Measurements from ENCODE around the gene BRCA1. TPM values are rescaled to one million over a fixed set of nuclear protein-coding genes. Genes with fewer than 3 reads are reported as not detected.
"Not testable (repeated sequence)": the region's sequence is repeated elsewhere in the genome, so short reads cannot be mapped to it uniquely, and the experiment has no call there.

Gene BRCA1
- total RNA-seq, 1 donor from 2014 or later = 7.9 TPM

GRCh38 chr17:43090022-43090421 is 35.1 kb downstream of the BRCA1 start:
- intact Hi-C loops (cut with DNase I) = no loop called here
- DNase-seq (ENCODE audit: missing footprints) (no peak), ATAC-seq (no peak)

GRCh38 chr17:43085474-43085873 is 39.7 kb downstream of the BRCA1 start:
- intact Hi-C loops (cut with DNase I) = no loop called here
- ATAC-seq = no peak
- DNase-seq (ENCODE audit: missing footprints) = no peak

- DNase-seq (ENCODE audit: missing footprints) = no peak
- intact Hi-C loops (cut with DNase I) = no loop called here
- no peak for ATAC-seq
These were observed 45.4 kb downstream of the BRCA1 start for GRCh38 chr17:43079641-43080302.

- intact Hi-C loops (cut with DNase I) = no loop called here
- no peak for DNase-seq (ENCODE audit: missing footprints)
- ATAC-seq = no peak
These were observed 50.3 kb downstream of the BRCA1 start for GRCh38 chr17:43074869-43075268.

GRCh38 chr17:43070872-43071271 is 54.3 kb downstream of the BRCA1 start:
- DNase-seq (ENCODE audit: missing footprints) (no peak), ATAC-seq (no peak)
- intact Hi-C loops (cut with DNase I) = no loop called here

GRCh38 chr17:43070257-43070656 is 54.9 kb downstream of the BRCA1 start:
- DNase-seq (ENCODE audit: missing footprints) (no peak), ATAC-seq (no peak)
- intact Hi-C loops (cut with DNase I) = no loop called here

GRCh38 chr17:43069368-43069898 is 55.7 kb downstream of the BRCA1 start:
- ATAC-seq = peak; percentile 70
- DNase-seq (ENCODE audit: missing footprints) = no peak
- intact Hi-C loops (cut with DNase I) = no loop called here

GRCh38 chr17:43068570-43069367 is 56.4 kb downstream of the BRCA1 start:
- peak; percentile 72 for ATAC-seq
- intact Hi-C loops (cut with DNase I) = no loop called here

GRCh38 chr17:43062984-43063638 is 62.1 kb downstream of the BRCA1 start:
- intact Hi-C loops (cut with DNase I) = no loop called here
- no peak for ATAC-seq
- no peak for DNase-seq (ENCODE audit: missing footprints)

More at GRCh38 chr17:43068570-43069367, 56.4 kb downstream of the BRCA1 start:
- no peak for DNase-seq (ENCODE audit: missing footprints)

- intact Hi-C loops (cut with DNase I) = no loop called here
- no peak for DNase-seq (ENCODE audit: missing footprints)
- no peak for ATAC-seq
These were observed 69.1 kb downstream of the BRCA1 start for GRCh38 chr17:43056051-43056450.

GRCh38 chr17:43053008-43053407 is 72.2 kb downstream of the BRCA1 start:
- intact Hi-C loops (cut with DNase I); DNase-seq (ENCODE audit: missing footprints); ATAC-seq: not testable (repeated sequence)

- DNase-seq (ENCODE audit: missing footprints) (no peak), ATAC-seq (no peak)
- intact Hi-C loops (cut with DNase I) = no loop called here
These were observed 73.2 kb downstream of the BRCA1 start for GRCh38 chr17:43051969-43052368.

- intact Hi-C loops (cut with DNase I) = no loop called here
- no peak for DNase-seq (ENCODE audit: missing footprints)
- ATAC-seq = no peak
These were observed 81.1 kb downstream of the BRCA1 start for GRCh38 chr17:43044024-43044423.

GRCh38 chr17:43043307-43043706 is 81.9 kb downstream of the BRCA1 start:
- no peak for DNase-seq (ENCODE audit: missing footprints)
- intact Hi-C loops (cut with DNase I) = no loop called here
- no peak for ATAC-seq

GRCh38 chr17:43042025-43042628 is 83.0 kb downstream of the BRCA1 start:
- no peak for ATAC-seq
- no peak for DNase-seq (ENCODE audit: missing footprints)
- intact Hi-C loops (cut with DNase I) = no loop called here

GRCh38 chr17:43040655-43041054 is 84.5 kb downstream of the BRCA1 start:
- intact Hi-C loops (cut with DNase I) = no loop called here
- ATAC-seq (no peak), DNase-seq (ENCODE audit: missing footprints) (no peak)

GRCh38 chr17:43039646-43040045 is 85.5 kb downstream of the BRCA1 start:
- intact Hi-C loops (cut with DNase I) = no loop called here
- no peak for ATAC-seq
- no peak for DNase-seq (ENCODE audit: missing footprints)

- intact Hi-C loops (cut with DNase I) = no loop called here
- ATAC-seq (no peak), DNase-seq (ENCODE audit: missing footprints) (no peak)
These were observed 90.3 kb downstream of the BRCA1 start for GRCh38 chr17:43034894-43035293.

Measured in Right ventricle myocardium inferior (tissue), 1 donor.